ACC112 (cell line): Measurements from ENCODE around the gene PAX6.

ENCODE experiments used
- H2AFZ ChIP-seq: fragments of 200-600 bp; sonication (generic); one replicate; pipeline ENCODE4 v1.6.0; 2017; ENCODE audit warnings: antibody characterized with exemption, low read length; ENCODE audit not compliant: unreplicated experiment
- H3K27ac ChIP-seq: fragments of 200-600 bp; sonication (generic); 2 replicates; pipeline ENCODE4 v1.5.1; 2014; ENCODE audit warnings: low read depth, mild to moderate bottlenecking, antibody characterized with exemption, low read length, moderate library complexity
- H3K27me3 ChIP-seq: fragments of 200-600 bp; sonication (generic); 2 replicates; pipeline ENCODE4 v1.6.1; 2014; ENCODE audit warnings: mild to moderate bottlenecking, antibody characterized with exemption, low read length, moderate library complexity, mixed read lengths; ENCODE audit not compliant: insufficient read depth
- H3K36me3 ChIP-seq: fragments of 200-600 bp; sonication (generic); 2 replicates; pipeline ENCODE4 v1.6.1; 2016; ENCODE audit warnings: mild to moderate bottlenecking, antibody characterized with exemption, low read length, moderate library complexity, mixed read lengths; ENCODE audit not compliant: insufficient read depth
- H3K4me1 ChIP-seq: fragments of 200-600 bp; sonication (generic); one replicate; pipeline ENCODE4 v1.6.1; 2016; ENCODE audit warnings: low read length, mixed read lengths; ENCODE audit not compliant: insufficient read depth, unreplicated experiment, control insufficient read depth
- H3K4me3 ChIP-seq: fragments of 200-600 bp; sonication (generic); 2 replicates; pipeline ENCODE4 v1.5.1; 2014; ENCODE audit warnings: mild to moderate bottlenecking, low read depth, low read length
- H3K79me2 ChIP-seq: fragments of 200-600 bp; sonication (generic); one replicate; pipeline ENCODE4 v1.6.0; 2016; ENCODE audit warnings: low read length; ENCODE audit not compliant: control insufficient read depth, unreplicated experiment, insufficient read depth

PAX6 gene

GRCh38 chr11:31801298-31801702, 9.8 kb downstream of the PAX6 start:
- Histone ChIP-seq H3K36me3 (no peaks in the 10 kb centered on the region), H3K27ac (no peak overlapping the region), H3K4me1 (peaks cover 5% of the 10 kb centered on the region), H3K79me2 (no peaks in the 10 kb centered on the region), H3K27me3 (peaks cover 98% of the 10 kb centered on the region), H3K4me3 (no peak overlapping the region), H2AFZ (no peak overlapping the region)

- Histone ChIP-seq H3K79me2 (no peaks in the 10 kb centered on the region), H3K27ac (no peak overlapping the region), H2AFZ (no peak overlapping the region), H3K36me3 (no peaks in the 10 kb centered on the region), H3K4me1 (peaks cover 5% of the 10 kb centered on the region), H3K27me3 (peaks cover 98% of the 10 kb centered on the region), H3K4me3 (no peak overlapping the region)
Observed at GRCh38 chr11:31800398-31801265, 10.5 kb downstream of the PAX6 start.

GRCh38 chr11:31799435-31800397, 11.4 kb downstream of the PAX6 start:
- no peak overlapping the region for H3K27ac ChIP-seq
- H3K36me3 ChIP-seq: no peaks in the 10 kb centered on the region
- peak overlapping the region; percentile 66 for H3K4me3 ChIP-seq
- H3K27me3 ChIP-seq: peaks cover 95% of the 10 kb centered on the region
- peaks cover 5% of the 10 kb centered on the region for H3K4me1 ChIP-seq
- no peaks in the 10 kb centered on the region for H3K79me2 ChIP-seq
- H2AFZ ChIP-seq: no peak overlapping the region

GRCh38 chr11:31798554-31799434, 12.3 kb downstream of the PAX6 start:
- Histone ChIP-seq H3K27me3 (peaks cover 86% of the 10 kb centered on the region), H3K79me2 (no peaks in the 10 kb centered on the region), H3K4me1 (peaks cover 5% of the 10 kb centered on the region), H2AFZ (peak overlapping the region; percentile 83), H3K27ac (no peak overlapping the region), H3K36me3 (no peaks in the 10 kb centered on the region), H3K4me3 (peak overlapping the region; percentile 66)

GRCh38 chr11:31798057-31798553, 13.0 kb downstream of the PAX6 start:
- Histone ChIP-seq H2AFZ (peak overlapping the region; percentile 83), H3K27me3 (peaks cover 79% of the 10 kb centered on the region), H3K36me3 (no peaks in the 10 kb centered on the region)

GRCh38 chr11:31797190-31798056, 13.7 kb downstream of the PAX6 start:
- H3K36me3 ChIP-seq: no peaks in the 10 kb centered on the region
- H3K79me2 ChIP-seq: no peaks in the 10 kb centered on the region
- no peak overlapping the region for H2AFZ ChIP-seq
- H3K27ac ChIP-seq: no peak overlapping the region
- peak overlapping the region; percentile 66 for H3K4me3 ChIP-seq
- H3K4me1 ChIP-seq: peaks cover 5% of the 10 kb centered on the region
- peaks cover 72% of the 10 kb centered on the region for H3K27me3 ChIP-seq

More at GRCh38 chr11:31798057-31798553, 13.0 kb downstream of the PAX6 start:
- peaks cover 5% of the 10 kb centered on the region for H3K4me1 ChIP-seq
- H3K27ac ChIP-seq: no peak overlapping the region
- H3K4me3 ChIP-seq: peak overlapping the region; percentile 66
- H3K79me2 ChIP-seq: no peaks in the 10 kb centered on the region

GRCh38 chr11:31796499-31797189, 14.5 kb downstream of the PAX6 start:
- H3K36me3 ChIP-seq: no peaks in the 10 kb centered on the region
- peaks cover 64% of the 10 kb centered on the region for H3K27me3 ChIP-seq
- no peak overlapping the region for H3K27ac ChIP-seq
- H3K4me1 ChIP-seq: peaks cover 5% of the 10 kb centered on the region
- H2AFZ ChIP-seq: no peak overlapping the region
- no peak overlapping the region for H3K4me3 ChIP-seq
- no peaks in the 10 kb centered on the region for H3K79me2 ChIP-seq

GRCh38 chr11:31795706-31796498, 15.2 kb downstream of the PAX6 start:
- no peaks in the 10 kb centered on the region for H3K79me2 ChIP-seq
- H2AFZ ChIP-seq: no peak overlapping the region
- no peaks in the 10 kb centered on the region for H3K36me3 ChIP-seq
- H3K27me3 ChIP-seq: peaks cover 57% of the 10 kb centered on the region
- peaks cover 5% of the 10 kb centered on the region for H3K4me1 ChIP-seq
- H3K27ac ChIP-seq: no peak overlapping the region
- H3K4me3 ChIP-seq: no peak overlapping the region
